Measurements from ENCODE around the gene STN1. TPM values are rescaled to one million over a fixed set of nuclear protein-coding genes. Genes with fewer than 3 reads are reported as not detected.

STN1 gene
- total and polyA plus RNA-seq, 2 of the 8 experiments (the other 6 are each of a cell fraction or from before 2014, with no cell fraction given), result 10.1 to 12.4 TPM

- TF ChIP-seq SP4 (IDR thresholded peaks at IDR 0.05; ENCODE audit: low read length) (no peak), KDM1A (IDR thresholded peaks at IDR 0.05; ENCODE audit: borderline replicate concordance, low read length) (no peak)
Observed at GRCh38 chr10:103871006-103871405, 47.0 kb downstream of the STN1 start (continued).

Measured in H1 (cell line).